ENCODE data around the gene FZD4.
"Not testable (repeated sequence)": the region's sequence is repeated elsewhere in the genome, so short reads cannot be mapped to it uniquely, and the experiment has no call there.

The FZD4 gene

DNA sequence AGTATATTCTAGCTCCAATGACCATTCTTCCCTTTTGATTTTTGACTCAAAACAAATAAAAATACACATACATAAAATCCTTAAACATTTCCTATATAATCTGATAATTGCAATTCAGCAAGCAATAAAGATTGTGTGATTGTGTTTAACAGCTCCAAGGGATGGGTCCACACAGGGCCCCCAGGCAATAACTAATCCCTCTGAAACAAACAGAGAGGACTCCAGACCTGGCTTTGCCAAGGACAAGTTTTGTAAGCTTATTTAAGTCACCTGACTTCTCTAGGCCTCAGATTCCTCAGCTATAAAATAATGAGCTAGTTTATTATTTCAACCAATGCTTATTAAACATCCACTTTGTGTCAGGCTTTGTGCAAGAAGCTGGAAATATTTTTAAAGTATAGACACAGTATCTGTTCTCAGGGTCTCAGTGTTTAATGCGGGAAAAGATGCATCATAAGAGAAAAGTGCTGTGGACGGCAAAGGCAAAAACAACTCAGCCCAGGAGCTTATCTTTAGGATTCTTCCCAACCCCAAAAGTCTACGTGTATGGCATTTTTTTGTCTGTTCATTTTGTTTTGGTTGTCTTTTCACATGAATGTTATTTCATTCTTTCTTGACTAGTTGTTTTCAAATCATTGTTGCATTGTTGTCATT, 20.1 kb downstream of the FZD4 start:
- no peak for DNase-seq

DNA sequence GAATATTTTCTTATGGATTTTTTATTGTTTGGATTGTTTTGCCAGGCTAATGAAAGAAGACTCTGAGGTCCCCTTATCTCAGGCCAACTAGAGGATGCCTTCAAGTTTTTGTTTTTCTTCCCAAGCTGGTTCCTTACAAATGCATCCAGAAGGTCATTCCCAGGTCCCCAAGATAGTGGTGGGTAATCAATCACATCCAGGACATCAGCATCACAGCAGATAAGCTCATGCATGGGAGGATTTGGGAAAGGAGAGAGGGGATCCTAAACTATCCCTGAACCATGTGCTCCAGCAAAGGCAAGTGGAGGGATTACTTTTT, 20.7 kb downstream of the FZD4 start:
- DNase-seq, result no peak

DNA sequence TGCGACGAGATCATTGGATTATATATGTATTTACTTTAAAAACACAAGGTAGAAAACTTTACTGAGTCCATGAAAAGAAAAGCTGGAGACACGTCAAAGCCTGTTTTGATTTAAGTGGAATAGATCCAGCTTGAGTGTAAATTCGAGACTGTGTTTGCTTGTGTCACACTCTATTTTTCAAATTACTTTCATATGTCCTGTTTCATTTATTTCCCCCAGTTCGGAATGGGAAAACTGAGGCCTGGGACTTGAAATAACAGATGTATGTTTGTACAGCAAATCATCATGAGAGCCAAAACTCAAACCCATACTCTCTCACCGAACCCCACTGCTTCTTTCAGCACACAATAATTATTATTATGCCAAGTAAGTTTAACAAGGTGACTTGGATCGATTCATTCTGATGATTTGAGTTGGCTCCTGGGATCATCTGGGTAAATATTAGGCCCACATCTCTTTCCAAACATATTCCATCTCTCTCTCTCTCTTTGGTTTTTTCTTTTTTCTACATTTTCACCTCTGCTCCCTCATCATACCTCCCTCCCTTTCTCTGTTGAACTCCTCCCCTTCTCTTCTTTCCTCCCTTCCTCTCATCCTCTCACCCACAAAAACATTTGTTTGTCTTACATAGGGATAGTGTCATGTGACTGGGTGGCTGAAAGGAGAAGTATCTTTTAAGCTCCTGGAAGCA, 21.2 kb downstream of the FZD4 start:
- no peak for DNase-seq

DNA sequence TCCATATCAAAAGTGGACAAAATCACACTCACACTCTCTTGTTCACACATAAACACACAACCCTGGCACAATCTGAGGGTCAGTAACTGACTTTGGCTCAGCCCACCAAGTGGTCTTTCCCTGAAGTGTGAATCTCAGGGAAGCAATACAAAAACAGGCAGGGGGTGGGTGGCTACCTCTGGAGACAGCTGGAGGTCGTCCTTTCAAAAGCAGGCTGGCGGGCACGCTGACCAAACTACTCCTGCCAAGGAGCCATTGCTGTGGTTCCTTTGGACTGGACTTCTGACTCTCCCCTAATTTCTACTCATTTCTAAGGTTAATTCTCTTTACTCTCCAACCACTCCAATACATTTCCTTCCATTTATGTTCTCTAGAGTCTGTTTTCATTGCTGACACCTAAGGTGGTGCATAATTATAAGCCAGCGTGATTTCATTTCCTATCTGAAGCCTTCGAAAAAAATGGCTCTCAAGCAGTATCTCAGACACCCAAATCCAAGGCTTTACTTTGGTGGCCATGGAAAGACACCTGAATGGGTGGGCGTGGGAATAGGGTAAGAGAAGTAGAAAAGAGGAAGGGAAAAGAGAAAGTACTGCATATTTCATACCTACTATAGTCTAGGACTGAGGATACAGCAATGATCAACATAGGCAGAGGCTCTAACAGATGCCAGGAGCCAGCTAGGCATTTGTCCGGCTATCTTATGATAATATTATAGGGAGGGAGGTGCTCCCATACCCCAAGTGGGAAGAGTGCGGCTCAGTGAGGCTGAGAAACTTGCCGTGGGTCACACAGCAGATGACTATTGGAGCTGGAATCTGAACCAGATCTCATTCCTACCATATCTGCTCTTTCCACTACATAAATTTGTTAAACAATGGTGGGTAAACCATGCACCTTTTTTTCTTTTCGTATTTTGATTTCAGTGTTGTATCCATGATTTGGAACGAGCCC, 22.0 kb downstream of the FZD4 start:
- no peak for DNase-seq

DNA sequence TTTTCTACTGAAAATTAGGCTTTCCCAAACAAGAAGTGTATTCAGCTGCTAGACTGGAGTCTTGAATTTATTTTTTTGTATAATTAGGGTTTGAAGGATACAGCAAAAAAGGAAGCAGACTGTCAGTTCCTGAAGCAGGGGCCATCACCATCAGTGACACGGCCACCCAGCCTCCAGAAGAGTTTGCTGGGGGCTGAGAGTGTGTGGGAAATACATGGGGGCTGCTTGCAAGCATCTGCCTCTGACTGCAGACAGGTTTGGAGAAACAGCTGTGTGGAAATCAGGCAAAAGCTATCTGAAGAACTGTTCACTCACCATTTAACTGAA, 23.0 kb downstream of the FZD4 start:
- no peak for DNase-seq

DNA sequence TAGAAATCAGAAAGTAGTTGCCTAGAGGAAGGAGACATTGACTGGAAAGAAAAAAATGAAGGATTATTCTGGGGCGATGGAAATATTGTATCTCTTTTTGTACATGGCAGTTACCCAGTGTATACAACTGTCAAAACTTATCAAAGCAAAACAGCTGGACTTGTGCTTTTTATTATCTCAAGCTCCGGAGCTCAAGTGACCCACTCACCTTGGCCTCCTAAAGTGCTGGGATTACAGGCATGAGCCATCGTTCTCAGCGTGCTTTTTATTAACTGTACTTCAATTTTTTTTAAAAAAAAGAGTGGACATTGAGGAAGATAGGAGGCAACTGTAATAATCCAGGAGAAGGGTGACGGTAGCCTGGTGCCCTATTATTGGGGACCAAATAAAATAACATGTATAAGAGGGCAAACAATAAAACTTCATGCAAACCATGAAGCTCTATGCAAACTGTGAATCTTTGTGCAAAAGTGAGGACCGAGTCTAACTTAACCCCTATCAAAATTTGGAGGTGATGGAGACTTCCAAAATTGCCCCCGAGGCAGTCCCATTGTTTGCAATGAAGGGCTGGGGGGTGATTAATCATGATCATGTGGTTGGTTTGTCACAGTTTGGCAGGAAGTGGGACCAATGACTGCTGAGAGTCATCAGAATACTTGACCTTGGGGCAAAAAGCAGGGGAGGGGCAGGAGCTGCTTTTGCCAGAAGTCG, 23.5 kb downstream of the FZD4 start:
- no peak for DNase-seq

DNA sequence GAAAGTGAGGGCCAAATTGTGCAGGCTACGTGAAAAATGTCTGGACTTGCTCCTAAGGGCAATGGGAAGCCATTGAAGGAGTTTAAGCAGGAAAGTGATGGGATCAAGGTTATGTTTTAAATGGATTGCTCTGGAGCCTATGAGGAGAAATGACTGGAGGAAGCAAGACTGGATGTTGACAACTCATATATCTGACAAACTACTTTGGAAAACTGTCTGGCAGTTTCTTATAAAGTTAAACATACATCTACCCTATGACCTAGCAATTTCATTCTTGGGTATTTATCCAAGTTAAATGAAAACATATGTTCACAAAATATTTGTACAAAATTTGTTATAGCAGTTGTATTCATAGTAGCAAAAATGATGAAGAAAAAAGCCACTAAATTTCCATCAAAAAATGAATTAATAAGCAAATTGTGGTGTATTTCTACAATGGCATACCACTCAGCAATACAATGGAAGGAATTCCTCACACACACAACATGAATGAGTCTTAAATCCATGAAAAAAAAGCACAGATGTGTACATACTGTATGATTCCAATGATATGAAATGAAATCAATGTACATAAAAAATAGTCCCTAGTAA, 24.1 kb downstream of the FZD4 start:
- DNase-seq, result no peak

DNA sequence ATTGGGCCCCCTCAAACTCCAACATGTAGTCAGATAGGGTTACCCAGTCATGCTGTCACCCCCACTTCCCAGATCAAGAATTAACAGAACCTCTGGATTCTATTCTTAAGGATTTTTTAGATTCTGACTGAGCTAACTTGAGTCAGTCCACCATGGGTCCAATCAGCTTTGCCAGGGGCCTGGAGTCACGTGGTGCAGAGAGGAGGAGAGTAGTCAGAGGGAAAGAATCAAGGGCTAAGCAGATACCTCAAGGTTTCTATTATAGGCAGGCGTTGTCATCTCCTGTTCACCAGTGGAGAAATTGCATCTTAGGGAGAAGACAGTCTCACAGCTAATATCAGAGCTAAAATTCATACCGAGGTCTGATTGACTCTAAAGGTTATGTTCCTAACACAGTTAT, 28.2 kb downstream of the FZD4 start:
- no peak for DNase-seq

DNA sequence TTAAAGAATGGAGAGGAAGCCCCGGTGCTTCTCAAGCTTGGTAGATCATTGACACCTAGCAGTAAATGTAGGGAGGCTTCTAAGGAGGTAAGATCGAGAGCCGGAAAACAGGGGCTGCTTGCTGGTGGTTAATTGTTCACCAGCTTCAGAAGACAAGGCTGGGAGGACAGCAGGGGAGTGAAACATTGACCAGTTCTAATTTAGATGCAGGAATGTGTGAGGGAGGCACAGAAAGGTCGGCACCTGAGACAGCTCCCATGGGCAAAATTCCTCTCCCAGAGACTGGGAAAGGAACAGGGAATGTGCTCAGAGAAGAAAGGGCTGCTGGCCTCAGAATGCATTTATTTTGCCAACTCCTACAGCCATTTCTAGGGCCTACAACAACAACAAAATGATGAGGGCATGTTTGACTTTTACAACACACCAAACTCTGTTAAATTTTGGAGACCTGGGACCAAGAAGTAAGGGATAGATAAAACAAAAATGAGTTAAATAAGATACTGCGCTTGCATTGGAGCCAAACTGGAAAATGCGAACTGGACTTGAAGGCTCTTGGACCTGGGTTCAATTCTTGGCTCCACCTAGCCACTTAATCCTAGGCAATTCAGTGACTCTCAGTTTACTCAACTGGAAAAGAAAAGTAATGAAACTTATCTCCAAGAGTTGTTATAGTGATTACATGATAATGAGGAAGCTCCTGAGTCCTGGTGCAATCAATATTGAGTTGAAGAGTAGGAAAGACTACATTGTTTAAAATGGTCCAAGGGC, 31.0 kb downstream of the FZD4 start:
- no peak for DNase-seq

DNA sequence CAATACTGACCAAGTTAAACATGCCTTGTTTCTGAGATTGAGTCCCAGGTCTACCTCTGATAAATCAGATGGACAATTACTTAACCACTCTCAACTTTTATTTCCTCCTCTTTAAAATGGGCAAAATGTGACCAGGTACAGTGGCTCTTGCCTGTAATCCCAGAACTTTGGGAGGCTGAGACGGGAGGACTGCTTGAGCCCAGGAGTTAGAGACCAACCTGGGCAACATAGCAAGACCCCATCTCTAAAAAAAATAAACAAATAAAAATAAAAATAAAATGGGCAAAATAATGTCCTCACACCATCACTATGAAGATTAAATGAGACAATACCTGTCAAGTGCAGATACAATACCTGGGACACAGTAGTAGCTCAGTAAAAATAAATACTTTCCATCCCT, 33.0 kb downstream of the FZD4 start:
- DNase-seq, result no peak

DNA sequence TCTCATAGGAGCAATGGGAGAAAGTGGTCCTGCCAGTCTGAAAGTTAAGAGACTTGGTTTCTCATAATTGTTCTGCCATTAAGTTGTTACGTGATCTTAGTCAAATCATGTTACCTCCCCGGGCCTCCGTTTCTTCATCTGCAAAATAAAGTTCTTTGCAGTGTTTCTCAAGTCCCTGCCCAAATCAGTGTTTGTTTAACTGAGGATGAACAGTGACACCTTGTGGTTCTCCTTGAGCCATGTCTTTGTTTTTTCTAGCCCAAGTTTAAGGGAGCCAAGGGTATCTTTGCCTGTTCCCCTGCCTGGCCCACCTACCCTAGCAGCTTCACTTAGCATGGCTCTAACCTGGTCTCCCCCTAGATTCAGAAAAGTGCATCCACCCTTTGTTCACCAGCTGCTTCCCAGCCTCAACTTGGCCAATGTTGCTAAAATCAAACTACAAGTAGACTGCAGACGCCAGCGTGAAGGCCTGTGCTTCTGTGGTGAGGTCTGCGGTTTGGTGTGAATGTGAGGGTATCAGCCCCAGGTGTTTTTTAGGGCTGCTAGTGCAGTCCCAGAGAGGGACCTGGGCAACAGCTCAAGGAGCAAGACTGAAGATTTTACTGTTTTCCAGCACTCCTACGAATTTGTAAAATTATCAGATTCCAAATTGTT, 35.5 kb downstream of the FZD4 start:
- no peak for DNase-seq

DNA sequence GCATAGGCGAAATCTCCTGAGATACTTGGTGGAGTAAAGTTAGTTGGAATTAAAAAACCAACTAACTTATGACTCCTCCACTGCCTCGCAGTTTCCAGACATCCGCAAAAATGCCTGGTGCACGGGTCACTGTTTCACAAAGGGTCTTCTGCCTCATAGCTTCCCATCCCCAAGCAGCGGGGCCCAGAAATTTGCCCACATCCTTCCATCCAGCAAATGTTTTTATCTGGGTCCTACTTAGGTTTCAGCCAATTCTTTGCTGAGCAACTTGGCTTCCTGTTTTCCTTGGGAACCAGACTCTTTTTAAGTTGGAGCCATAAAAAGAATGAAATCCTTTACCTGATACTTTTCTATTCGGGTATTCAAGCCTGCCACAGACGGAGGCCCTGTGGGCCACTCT, 36.2 kb downstream of the FZD4 start:
- DNase-seq, result no peak

DNA sequence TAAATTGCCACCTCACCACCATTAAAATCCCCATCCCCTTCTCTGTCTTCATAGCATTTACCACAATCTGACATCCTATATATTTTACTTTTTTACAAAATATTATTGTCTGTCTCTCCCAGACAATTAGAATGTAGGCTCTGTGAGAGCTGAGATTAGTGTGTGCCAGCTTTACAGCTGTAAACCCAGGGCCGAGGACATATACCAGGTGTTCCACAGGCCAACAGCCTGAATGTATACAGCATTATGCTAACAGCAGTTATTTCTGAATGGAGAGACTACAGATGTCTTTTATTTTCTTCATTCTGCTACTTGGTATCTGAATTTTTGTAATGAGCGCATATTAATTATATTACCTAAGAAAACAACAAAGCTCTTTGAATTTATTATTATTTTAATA, 36.7 kb downstream of the FZD4 start:
- no peak for DNase-seq

DNA sequence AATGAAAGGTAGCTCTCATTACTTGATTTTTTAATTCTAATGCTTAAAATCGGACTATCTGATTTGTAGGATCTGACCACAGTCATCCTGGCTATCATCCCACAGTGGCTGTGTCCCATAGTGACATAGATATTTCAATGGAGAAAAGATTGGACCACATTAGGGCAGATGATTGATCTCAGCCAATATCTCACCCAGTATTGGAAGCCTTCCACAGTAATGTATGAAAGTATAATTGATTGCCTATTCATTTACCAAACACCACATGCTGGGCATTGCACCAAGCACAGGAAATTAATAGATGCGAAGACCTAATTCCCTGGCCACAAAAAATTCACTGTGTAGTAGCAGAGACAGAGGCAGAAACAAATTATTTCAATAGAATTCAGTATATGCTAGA, 37.6 kb downstream of the FZD4 start:
- no peak for DNase-seq

DNA sequence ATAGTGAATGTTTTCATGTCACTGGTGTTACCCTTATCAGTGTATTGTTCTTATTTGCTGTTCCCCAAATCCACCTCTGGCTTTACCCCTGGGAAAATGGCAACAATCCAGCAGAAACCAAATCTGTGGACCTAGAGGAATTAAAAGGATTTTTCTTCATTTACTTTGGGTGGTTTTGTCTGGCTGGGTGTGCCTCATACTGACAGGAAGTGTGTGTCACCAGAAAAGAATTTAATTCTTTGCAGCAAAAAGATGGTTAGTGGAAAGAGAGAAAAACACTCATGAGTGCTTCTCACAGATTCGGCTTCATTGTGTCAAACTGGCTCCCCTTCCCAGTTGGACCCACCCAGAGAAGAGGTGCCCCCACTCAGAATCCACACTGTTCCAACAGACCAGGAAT, 38.9 kb downstream of the FZD4 start:
- no peak for DNase-seq

DNA sequence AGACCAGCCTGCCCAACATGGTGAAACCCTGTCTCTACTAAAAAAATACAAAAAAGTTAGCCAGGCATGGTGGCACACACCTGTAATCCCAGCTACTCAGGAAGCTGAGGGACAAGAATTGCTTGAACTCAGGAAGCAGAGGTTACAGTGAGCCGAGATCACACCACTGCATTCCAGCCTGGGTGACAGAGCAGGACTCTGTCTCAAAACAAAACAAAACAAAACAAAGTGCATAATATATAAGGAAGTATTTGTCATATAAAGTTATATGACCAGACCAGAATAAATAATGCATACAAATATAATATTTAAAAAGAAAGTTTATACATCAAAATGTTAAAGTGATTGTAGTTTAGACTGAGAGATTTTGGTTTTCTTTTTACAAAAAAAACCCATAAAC, 39.3 kb downstream of the FZD4 start:
- not testable (repeated sequence) for DNase-seq

DNA sequence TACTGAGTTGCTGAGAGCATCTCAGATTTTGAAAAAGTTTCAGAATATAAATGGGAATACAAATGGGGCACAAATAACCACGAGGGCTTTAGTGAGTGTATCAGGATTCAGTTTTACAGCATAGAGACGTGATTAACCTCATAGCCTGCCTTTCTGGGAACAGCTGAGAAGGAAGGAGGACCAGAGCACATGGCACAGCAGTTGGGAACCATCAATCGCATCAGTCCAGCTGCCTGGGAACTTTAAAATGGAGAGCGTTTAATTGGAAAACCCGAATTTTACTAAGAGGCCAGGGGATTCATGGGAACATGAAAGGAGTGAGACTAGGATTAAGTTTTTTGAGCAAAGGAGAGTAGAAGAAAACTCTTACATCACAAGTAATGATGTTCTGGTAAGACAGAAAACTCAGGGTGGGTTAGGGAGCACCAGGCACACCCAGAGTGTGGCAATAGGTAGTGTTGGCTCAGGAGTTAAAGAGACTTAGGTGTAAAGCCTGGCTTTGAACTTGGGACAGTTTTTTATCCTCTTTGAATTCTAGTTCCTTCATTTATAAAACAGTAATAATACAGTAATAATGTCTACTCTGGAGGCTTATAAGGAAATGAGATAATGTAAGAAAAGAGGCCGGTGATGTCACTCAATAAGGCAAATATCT, 40.2 kb downstream of the FZD4 start:
- DNase-seq, result no peak

DNA sequence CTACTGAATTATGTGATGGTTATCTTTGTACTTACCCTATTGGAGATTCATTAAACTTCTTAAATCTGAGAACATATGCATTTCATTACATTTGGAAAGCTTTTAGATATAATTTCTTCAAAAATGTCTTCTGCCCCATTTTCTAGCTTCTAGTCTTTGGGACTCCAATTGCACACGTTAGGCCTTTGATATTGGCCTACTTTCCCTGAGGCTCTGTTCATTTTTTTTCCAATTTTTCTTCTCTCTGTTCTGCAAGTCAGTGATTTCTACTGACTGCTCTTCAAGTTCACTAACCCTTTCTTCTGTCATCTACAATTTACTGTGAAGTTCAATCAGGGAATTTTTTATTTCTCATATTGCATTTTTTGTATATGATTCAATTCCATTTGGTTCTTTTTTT, 43.0 kb downstream of the FZD4 start:
- DNase-seq, result no peak

DNA sequence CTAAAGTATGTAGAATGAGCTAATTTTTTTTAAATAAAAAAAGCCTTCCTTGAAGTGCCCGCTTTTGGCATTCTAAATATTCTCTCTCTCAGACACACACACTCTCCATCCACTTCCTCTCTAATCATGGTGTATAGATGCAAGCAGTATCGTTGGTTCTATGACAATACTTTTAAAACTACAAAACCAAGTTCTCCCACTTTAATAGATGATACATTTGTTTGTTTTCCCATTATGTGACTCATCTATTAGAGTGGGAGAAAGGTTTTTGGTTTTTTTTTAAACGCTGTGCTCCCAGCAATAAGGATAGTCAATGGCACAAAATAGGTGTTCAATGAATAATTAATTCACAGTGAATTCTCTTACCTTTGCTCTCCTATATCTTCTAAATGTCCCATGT, 44.6 kb downstream of the FZD4 start:
- DNase-seq, result no peak

DNA sequence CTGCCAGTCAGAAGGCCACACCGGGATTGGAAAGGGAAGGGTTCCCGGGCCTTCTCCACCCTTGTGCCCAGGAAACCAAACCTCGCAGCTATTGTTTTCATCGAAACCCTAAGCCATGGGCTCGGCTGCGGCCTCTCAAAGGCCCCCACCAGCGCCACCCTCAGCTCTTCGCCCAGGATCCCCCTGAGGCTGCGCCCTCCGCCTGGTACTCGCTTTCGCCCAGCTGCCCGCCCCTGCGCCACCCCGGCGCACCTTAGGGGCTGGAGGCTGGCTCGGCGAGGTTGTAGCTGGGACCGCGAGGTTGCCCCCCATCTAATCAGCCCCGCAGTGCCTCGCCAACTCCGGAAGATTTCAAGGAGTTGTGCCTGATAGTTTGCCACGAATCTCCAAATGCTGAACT, 49.0 kb downstream of the FZD4 start:
- no peak for DNase-seq

DNA sequence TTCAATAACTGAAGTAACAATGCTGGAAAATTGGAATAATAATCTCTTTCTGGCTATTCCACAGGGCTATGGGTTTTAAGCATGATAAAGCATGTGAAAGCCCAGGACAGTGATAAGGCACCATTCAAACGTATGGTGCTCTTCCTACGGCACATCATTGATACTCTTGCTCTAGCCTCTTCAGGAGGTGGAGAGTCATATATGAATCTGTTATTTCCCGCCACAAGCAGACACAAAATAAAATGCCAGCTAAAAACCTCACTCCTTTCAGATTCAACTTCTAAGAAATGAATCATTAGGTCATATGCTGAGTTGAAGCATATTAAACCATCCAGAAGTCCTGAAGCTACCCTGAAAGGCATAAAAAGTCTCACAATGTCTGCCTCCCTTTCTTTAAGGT, 49.9 kb downstream of the FZD4 start:
- DNase-seq, result no peak
